ENCODE measurements around the gene KCNN1. TPM values are rescaled to one million over a fixed set of nuclear protein-coding genes. Genes with fewer than 3 reads are reported as not detected.

The KCNN1 gene
- total and polyA plus RNA-seq, 9 of the 15 experiments (the other 6 are each of a cell fraction or from before 2014, with no cell fraction given), result 0.01 to 6.2 (median 0.72) TPM

DNA sequence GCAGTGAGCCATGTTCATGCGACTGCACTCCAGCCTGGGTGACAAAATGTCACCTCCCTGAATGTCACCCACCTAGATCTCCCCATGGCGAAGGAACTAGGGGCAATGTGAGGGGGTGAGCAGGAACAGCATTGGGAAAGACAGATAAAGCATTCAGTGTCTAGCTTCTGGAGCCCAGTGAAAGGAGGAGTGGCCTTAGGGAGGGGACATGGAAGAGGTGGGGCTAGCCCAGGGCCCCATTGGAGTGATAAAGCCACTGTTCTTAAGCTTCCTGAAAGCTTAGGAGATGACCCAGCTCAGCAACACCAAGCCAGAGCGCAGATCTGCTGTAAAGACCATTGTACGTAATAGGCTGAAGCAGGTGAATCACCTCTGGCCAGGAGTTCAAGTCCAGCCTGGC lies 13.0 kb upstream of the KCNN1 start (continued):
- no peak for TF ChIP-seq SRSF3 (IDR thresholded peaks at IDR 0.05; ENCODE audit: insufficient read depth, low read length)
- no peak for TF ChIP-seq ZNF239 (CRISPR knock-in tag; IDR thresholded peaks at IDR 0.05)
- TF ChIP-seq DPF2 (IDR thresholded peaks at IDR 0.05), result peak; percentile 77
- TF ChIP-seq ZBTB11 (CRISPR knock-in tag; IDR thresholded peaks at IDR 0.05), result no peak
- TF ChIP-seq PML (IDR thresholded peaks at IDR 0.05; ENCODE audit: low read length), result no peak
- no peak for TF ChIP-seq NR2C1 (IDR thresholded peaks at IDR 0.05)
- TF ChIP-seq NR2C1 (tag; IDR thresholded peaks at IDR 0.05), result no peak
- no peak for TF ChIP-seq ZNF277 (CRISPR knock-in tag; IDR thresholded peaks at IDR 0.05; ENCODE audit: borderline replicate concordance)
- no peak for TF ChIP-seq ZNF551 (CRISPR knock-in tag; IDR thresholded peaks at IDR 0.05)
- TF ChIP-seq SMAD1 (IDR thresholded peaks at IDR 0.05; ENCODE audit: low read depth, low read length, partially characterized antibody), result no peak
- no peak for TF ChIP-seq MAFK (IDR thresholded peaks at IDR 0.05; ENCODE audit: low read length)
- TF ChIP-seq ARID4B (CRISPR knock-in tag; IDR thresholded peaks at IDR 0.05), result no peak
- 0 out of 4 replicates have a peak, but pooled peaks of 1 of the 2 experiments have one; percentile 29 for TF ChIP-seq KDM1A (IDR thresholded peaks at IDR 0.05)
- peak; percentile 45 for TF ChIP-seq POLR2B (IDR thresholded peaks at IDR 0.05; ENCODE audit: low read depth, partially characterized antibody)
- peak; percentile 69 for TF ChIP-seq ARID1B (IDR thresholded peaks at IDR 0.05)
- no peak for TF ChIP-seq HEY1 (CRISPR knock-in tag; IDR thresholded peaks at IDR 0.05; ENCODE audit: borderline replicate concordance)
- TF ChIP-seq ETV5 (CRISPR knock-in tag; IDR thresholded peaks at IDR 0.05; ENCODE audit: low read depth), result no peak
- no peak for TF ChIP-seq ZNF655 (CRISPR knock-in tag; IDR thresholded peaks at IDR 0.05)
- peak; percentile 61 for TF ChIP-seq TBP (optimal IDR thresholded peaks at IDR 0.05; ENCODE audit: low read depth, low read length)
- TF ChIP-seq KAT8 (IDR thresholded peaks at IDR 0.05; ENCODE audit: low read depth), result no peak

All from K562 (cell line).